WTC11 (cell line): ENCODE data around the gene TAOK2. TPM values are rescaled to one million over a fixed set of nuclear protein-coding genes. Genes with fewer than 3 reads are reported as not detected.
"Not testable (repeated sequence)": the region's sequence is repeated elsewhere in the genome, so short reads cannot be mapped to it uniquely, and the experiment has no call there.

ENCODE experiments used
- ATAC-seq: fragments of 200-7000 bp; cut with Tn5 transposase; 2 replicates; pipeline ENCODE4 v1.10.0; 2021; ENCODE audit warnings: mild to moderate bottlenecking, moderate library complexity
- CTCF ChIA-PET: fragments of 300-600 bp; sonication (Branson Sonifier 250); formaldehyde crosslinking; loops from one replicate; lab custom pipeline; 2021; ENCODE audit warnings: antibody characterized with exemption; lab: Charles Lee
- POLR2A ChIA-PET: fragments of 350-600 bp; sonication (Branson Sonifier 250); formaldehyde crosslinking; loops from one replicate; lab custom pipeline; 2021; ENCODE audit warnings: antibody characterized with exemption; lab: Charles Lee
- DNase-seq: peaks from one replicate; pipeline ENCODE4 v3.0.0; 2021; ENCODE audit warnings: low spot score
- H3K27ac Mint-ChIP-seq: 2 replicates; pipeline ENCODE4 v1.8.0; 2021; ENCODE audit warnings: mixed read lengths
- H3K27me3 Mint-ChIP-seq: 2 replicates; pipeline ENCODE4 v1.8.0; 2021; ENCODE audit warnings: low read depth, mild to moderate bottlenecking, moderate library complexity, mixed read lengths
- H3K36me3 Mint-ChIP-seq: 2 replicates; pipeline ENCODE4 v1.8.0; 2021; ENCODE audit warnings: mixed read lengths
- H3K4me1 Mint-ChIP-seq: 2 replicates; pipeline ENCODE4 v1.8.0; 2022; ENCODE audit warnings: mixed read lengths
- H3K4me3 Mint-ChIP-seq: 2 replicates; pipeline ENCODE4 v1.8.0; 2021; ENCODE audit warnings: mild to moderate bottlenecking, moderate library complexity, mixed read lengths
- H3K9me3 Mint-ChIP-seq: 2 replicates; pipeline ENCODE4 v1.8.0; 2021; ENCODE audit warnings: mixed read lengths
- ATF3 ChIP-seq: sonication (generic); formaldehyde crosslinking; conservative IDR thresholded peaks from 2 replicates; pipeline ENCODE4 v1.8.1; 2022; ENCODE audit warnings: mild to moderate bottlenecking, missing genetic modification reagents
- FOXK1 ChIP-seq: sonication (generic); formaldehyde crosslinking; IDR thresholded peaks from 2 replicates; pipeline ENCODE4 v1.8.0; 2022; ENCODE audit warnings: mild to moderate bottlenecking, moderate library complexity, missing genetic modification reagents
- FOXP1 ChIP-seq: sonication (generic); formaldehyde crosslinking; IDR thresholded peaks from 2 replicates; pipeline ENCODE4 v1.8.0; 2022; ENCODE audit warnings: missing genetic modification reagents, mild to moderate bottlenecking, moderate library complexity, borderline replicate concordance
- FOXP4 ChIP-seq: sonication (generic); formaldehyde crosslinking; IDR thresholded peaks from 2 replicates; pipeline ENCODE4 v1.8.0; 2022; ENCODE audit warnings: mild to moderate bottlenecking, missing genetic modification reagents
- GRHL2 ChIP-seq: fragments of 250-450 bp; sonication (Bioruptor Pico); IDR thresholded peaks from 2 replicates; pipeline ENCODE4 v1.8.0; 2022; ENCODE audit warnings: mild to moderate bottlenecking, moderate library complexity; ENCODE audit not compliant: insufficient replicate concordance, severe bottlenecking
- HMGA2 ChIP-seq: fragments of 250-450 bp; sonication (Bioruptor Pico); IDR thresholded peaks from 2 replicates; pipeline ENCODE4 v1.4.0; 2021; ENCODE audit warnings: mild to moderate bottlenecking, moderate library complexity
- JUN ChIP-seq: sonication (generic); formaldehyde crosslinking; IDR thresholded peaks from 2 replicates; pipeline ENCODE4 v1.8.0; 2023; ENCODE audit warnings: mild to moderate bottlenecking, missing genetic modification reagents
- MLX ChIP-seq: sonication (generic); formaldehyde crosslinking; IDR thresholded peaks from 2 replicates; pipeline ENCODE4 v1.8.1; 2023; ENCODE audit warnings: mild to moderate bottlenecking, missing genetic modification reagents, moderate library complexity
- MYBL2 ChIP-seq: sonication (generic); formaldehyde crosslinking; IDR thresholded peaks from 2 replicates; pipeline ENCODE4 v1.8.1; 2023; ENCODE audit warnings: mild to moderate bottlenecking, moderate library complexity, missing genetic modification reagents
- NR3C1 ChIP-seq: sonication (generic); formaldehyde crosslinking; conservative IDR thresholded peaks from 2 replicates; pipeline ENCODE4 v1.8.1; 2023; ENCODE audit warnings: low read depth, mild to moderate bottlenecking, missing genetic modification reagents
- OVOL2 ChIP-seq: fragments of 250-450 bp; sonication (Bioruptor Pico); IDR thresholded peaks from 2 replicates; pipeline ENCODE4 v1.9.0; 2021; ENCODE audit warnings: mild to moderate bottlenecking, borderline replicate concordance
- PRDM15 ChIP-seq: sonication (generic); formaldehyde crosslinking; IDR thresholded peaks from 2 replicates; pipeline ENCODE4 v1.8.0; 2022; ENCODE audit warnings: missing genetic modification reagents
- SP1 ChIP-seq: sonication (generic); formaldehyde crosslinking; conservative IDR thresholded peaks from 2 replicates; pipeline ENCODE4 v1.8.1; 2022; ENCODE audit warnings: missing genetic modification reagents
- TCF7 ChIP-seq: sonication (generic); formaldehyde crosslinking; IDR thresholded peaks from 2 replicates; pipeline ENCODE4 v1.8.0; 2022; ENCODE audit warnings: mild to moderate bottlenecking, low read depth, missing genetic modification reagents, moderate library complexity
- TEAD1 ChIP-seq: sonication (generic); formaldehyde crosslinking; IDR thresholded peaks from 2 replicates; pipeline ENCODE4 v1.8.0; 2022; ENCODE audit warnings: mild to moderate bottlenecking, missing genetic modification reagents
- ZNF138 ChIP-seq: sonication (generic); formaldehyde crosslinking; conservative IDR thresholded peaks from 2 replicates; pipeline ENCODE4 v1.8.1; 2022; ENCODE audit warnings: mild to moderate bottlenecking, moderate library complexity, missing genetic modification reagents
- ZNF219 ChIP-seq: sonication (generic); formaldehyde crosslinking; IDR thresholded peaks from 2 replicates; pipeline ENCODE4 v1.8.0; 2023; ENCODE audit warnings: missing genetic modification reagents, mild to moderate bottlenecking, borderline replicate concordance
- ZNF512 ChIP-seq: sonication (generic); formaldehyde crosslinking; IDR thresholded peaks from 2 replicates; pipeline ENCODE4 v1.8.1; 2022; ENCODE audit warnings: missing genetic modification reagents, borderline replicate concordance
- total RNA-seq: library from RNA; stranded (reverse); gene quantifications from 3 replicates; pipeline ENCODE4 v1.2.3, GENCODE V29; 2021
- TF ChIP-seq, protein P1 (sequence below): sonication (generic); formaldehyde crosslinking; IDR thresholded peaks from 2 replicates; pipeline ENCODE4 v1.8.0; 2023; ENCODE audit warnings: missing genetic modification reagents

The TAOK2 gene
- total RNA-seq, 1 experiment from 2014 or later, result 42.4 TPM

- no peak for TF ChIP-seq FOXP4 (CRISPR knock-in tag)
- TF ChIP-seq PRDM15 (CRISPR knock-in tag), result no peak
- no peak for TF ChIP-seq FOXK1 (CRISPR knock-in tag)
- TF ChIP-seq TEAD1 (CRISPR knock-in tag), result no peak
- TF ChIP-seq MYBL2, result no peak
- TF ChIP-seq ATF3, result no peak
- TF ChIP-seq OVOL2 (CRISPR knock-in tag), result no peak
- no peak for TF ChIP-seq MLX (CRISPR knock-in tag)
- no peak for TF ChIP-seq HMGA2 (CRISPR knock-in tag)
These were observed 47.0 kb upstream of the TAOK2 start (continued) for GRCh38 chr16:29926711-29927052.

DNA sequence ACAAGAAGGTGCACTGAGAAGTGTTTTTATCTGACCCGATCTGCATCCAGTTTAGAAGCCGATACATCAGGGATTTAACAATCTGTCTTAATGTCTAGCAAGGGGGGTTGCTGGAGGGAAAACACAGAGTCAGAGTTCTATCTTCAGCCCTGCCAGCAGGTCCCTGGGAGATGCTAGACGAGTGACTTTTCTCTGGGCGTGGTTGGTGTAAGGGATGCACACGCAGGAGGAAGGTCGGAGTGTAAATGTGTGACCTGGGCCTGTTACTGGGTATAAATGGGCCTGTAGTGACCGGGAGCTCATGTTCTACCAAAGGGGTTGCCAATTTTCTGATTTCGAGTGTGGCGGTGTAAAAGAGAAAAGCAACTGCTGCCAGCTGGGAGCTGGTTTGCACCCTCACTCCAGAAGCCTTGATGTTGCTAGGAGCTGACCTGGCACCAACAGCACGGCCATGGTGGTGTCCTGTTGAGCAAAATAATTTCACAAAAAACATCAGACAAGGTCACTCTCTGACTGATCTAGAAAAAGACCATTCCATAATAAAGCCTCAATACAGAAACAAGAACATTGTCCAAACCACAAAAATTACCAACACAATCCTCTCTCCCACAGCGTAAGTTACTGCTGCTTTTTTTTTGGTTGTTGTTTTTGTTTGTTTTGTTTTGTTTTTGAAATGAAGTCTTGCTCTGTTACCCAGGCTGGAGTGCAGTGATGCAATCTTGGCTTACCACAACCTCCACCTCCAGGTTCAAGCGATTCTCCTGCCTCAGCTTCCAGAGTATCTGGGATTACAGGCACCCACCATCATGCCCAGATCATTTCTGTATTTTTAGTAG is 46.4 kb upstream of the TAOK2 start:
- Mint-ChIP-seq H3K9me3 (no peaks in the 10 kb centered on the region), H3K27ac (peak overlapping the region; percentile 97; the same call in 1 of the 2 replicates), H3K27me3 (no peaks in the 10 kb centered on the region; the same call in 1 of the 2 replicates), H3K36me3 (no peaks in the 10 kb centered on the region; the same call in 1 of the 2 replicates), H3K4me3 (peak overlapping the region; percentile 93), H3K4me1 (peaks cover 18% of the 10 kb centered on the region)
- no peak for DNase-seq
- ChIA-PET CTCF (interaction anchor here (0.6 to 1.8 kb wide), 9 partner anchors 15 to 255 kb away, joined by 3 to 16 read pairs (median 6); partner anchors contain the start of genes TLCD3B and TMEM219), POLR2A (interaction anchor here (0.6 to 2.5 kb wide), 8 partner anchors 15 to 94 kb away, joined by 4 to 14 read pairs (median 6); partner anchors contain the start of genes ASPHD1, SEZ6L2, TAOK2 and TMEM219)
- no peak for ATAC-seq
- TF ChIP-seq, protein P1, sequence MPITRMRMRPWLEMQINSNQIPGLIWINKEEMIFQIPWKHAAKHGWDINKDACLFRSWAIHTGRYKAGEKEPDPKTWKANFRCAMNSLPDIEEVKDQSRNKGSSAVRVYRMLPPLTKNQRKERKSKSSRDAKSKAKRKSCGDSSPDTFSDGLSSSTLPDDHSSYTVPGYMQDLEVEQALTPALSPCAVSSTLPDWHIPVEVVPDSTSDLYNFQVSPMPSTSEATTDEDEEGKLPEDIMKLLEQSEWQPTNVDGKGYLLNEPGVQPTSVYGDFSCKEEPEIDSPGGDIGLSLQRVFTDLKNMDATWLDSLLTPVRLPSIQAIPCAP, result no peak
- no peak for TF ChIP-seq SP1 (CRISPR knock-in tag)
- TF ChIP-seq ZNF512 (CRISPR knock-in tag), result no peak
- no peak for TF ChIP-seq PRDM15 (CRISPR knock-in tag)
- no peak for TF ChIP-seq JUN (CRISPR knock-in tag)
- no peak for TF ChIP-seq TCF7 (CRISPR knock-in tag)
- no peak for TF ChIP-seq ZNF138 (CRISPR knock-in tag)
- no peak for TF ChIP-seq GRHL2 (CRISPR knock-in tag)
- TF ChIP-seq ZNF219 (CRISPR knock-in tag), result no peak
- no peak for TF ChIP-seq NR3C1 (CRISPR knock-in tag)
- no peak for TF ChIP-seq FOXP1 (CRISPR knock-in tag)

DNA sequence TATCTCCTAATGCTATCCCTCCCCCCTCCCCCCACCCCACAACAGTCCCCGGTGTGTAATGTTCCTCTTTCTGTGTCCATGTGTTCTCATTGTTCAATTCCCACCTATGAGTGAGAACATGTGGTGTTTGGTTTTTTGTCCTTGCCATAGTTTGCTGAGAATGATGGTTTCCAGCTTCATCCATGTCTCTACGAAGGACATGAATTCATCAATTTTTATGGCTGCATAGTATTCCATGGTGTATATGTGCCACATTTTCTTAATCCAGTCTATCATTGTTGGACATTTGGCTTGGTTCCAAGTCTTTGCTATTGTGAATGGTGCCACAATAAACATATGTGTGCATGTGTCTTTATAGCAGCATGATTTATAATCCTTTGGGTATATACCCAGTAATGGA is 41.9 kb upstream of the TAOK2 start:
- H3K4me3 Mint-ChIP-seq, H3K4me1 Mint-ChIP-seq, DNase-seq, H3K27me3 Mint-ChIP-seq, POLR2A ChIA-PET, CTCF ChIA-PET, H3K36me3 Mint-ChIP-seq, H3K27ac Mint-ChIP-seq, ATAC-seq, H3K9me3 Mint-ChIP-seq: not testable (repeated sequence)
